ENCODE measurements around the gene LYZL1.
"Not testable (repeated sequence)": the region's sequence is repeated elsewhere in the genome, so short reads cannot be mapped to it uniquely, and the experiment has no call there.

LYZL1 gene

GRCh38 chr10:29308142-29308541, 19.3 kb downstream of the LYZL1 start:
- ATAC-seq, DNase-seq: not testable (repeated sequence)

GRCh38 chr10:29309465-29309864, 20.6 kb downstream of the LYZL1 start:
- ATAC-seq (no peak), DNase-seq (no peak)

- ATAC-seq, DNase-seq: not testable (repeated sequence)
These were observed 21.6 kb downstream of the LYZL1 start for GRCh38 chr10:29310463-29310862.

GRCh38 chr10:29313071-29313470, 24.2 kb downstream of the LYZL1 start:
- DNase-seq (no peak), ATAC-seq (no peak)

GRCh38 chr10:29314726-29315125, 25.9 kb downstream of the LYZL1 start:
- DNase-seq: no peak
- ATAC-seq: no peak

- DNase-seq (no peak), ATAC-seq (no peak)
These were observed 26.9 kb downstream of the LYZL1 start for GRCh38 chr10:29315814-29316213.

GRCh38 chr10:29316308-29317026, 27.6 kb downstream of the LYZL1 start:
- DNase-seq (no peak), ATAC-seq (no peak)

GRCh38 chr10:29317027-29317420, 28.2 kb downstream of the LYZL1 start:
- DNase-seq (no peak), ATAC-seq (no peak)

- DNase-seq: no peak
- ATAC-seq: no peak
These were observed 28.7 kb downstream of the LYZL1 start for GRCh38 chr10:29317423-29318021.

GRCh38 chr10:29318141-29319071, 29.5 kb downstream of the LYZL1 start:
- ATAC-seq: peak; percentile 63
- DNase-seq: peak; percentile 24

- DNase-seq (no peak), ATAC-seq (no peak)
These were observed 30.4 kb downstream of the LYZL1 start for GRCh38 chr10:29319205-29319781.

GRCh38 chr10:29320680-29321121, 31.8 kb downstream of the LYZL1 start:
- not testable (repeated sequence) for ATAC-seq, DNase-seq

- no peak for ATAC-seq
- no peak for DNase-seq
These were observed 32.8 kb downstream of the LYZL1 start for GRCh38 chr10:29321656-29322055.

- ATAC-seq (no peak), DNase-seq (no peak)
These were observed 34.0 kb downstream of the LYZL1 start for GRCh38 chr10:29322918-29323317.

- DNase-seq (no peak), ATAC-seq (no peak)
These were observed 34.5 kb downstream of the LYZL1 start for GRCh38 chr10:29323367-29323766.

- DNase-seq (no peak), ATAC-seq (no peak)
These were observed 35.5 kb downstream of the LYZL1 start for GRCh38 chr10:29324220-29324841.

- ATAC-seq: no peak
- DNase-seq: no peak
These were observed 37.4 kb downstream of the LYZL1 start for GRCh38 chr10:29326299-29326698.

- DNase-seq (no peak), ATAC-seq (no peak)
These were observed 38.2 kb downstream of the LYZL1 start for GRCh38 chr10:29326886-29327745.

- DNase-seq (no peak), ATAC-seq (no peak)
These were observed 38.9 kb downstream of the LYZL1 start for GRCh38 chr10:29327746-29328102.

- DNase-seq: no peak
- ATAC-seq: no peak
These were observed 40.1 kb downstream of the LYZL1 start for GRCh38 chr10:29328983-29329382.

GRCh38 chr10:29329420-29329819, 40.5 kb downstream of the LYZL1 start:
- ATAC-seq (no peak), DNase-seq (no peak)

All from stimulated activated naive CD8-positive, alpha-beta T cell treated with anti-CD3 and anti-CD28 coated beads, Interleukin-15, Interleukin-2, amounts not matched to agents 100 U/mL and 50 U/mL, for 24 hours (primary cell).